Transverse colon (tissue), 4 donors: Measurements from ENCODE around the gene CLDN20.

Experiments used
- CTCF ChIP-seq, 5 experiments: fragments of 200-600 bp in 3 of 5; fragments of 450-650 bp in 2 of 5; sonication (generic) in 3 of 5; IDR thresholded peaks; 1 replicate in 2 of 5; 2 replicates in 3 of 5; pipeline ENCODE4 v1.5.1; 2016 to 2017; ENCODE audit warnings: antibody characterized with exemption in 5 of 5, inconsistent platforms in 3 of 5, mild to moderate bottlenecking in 2 of 5, moderate library complexity in 1 of 5
- EP300 ChIP-seq: sonication (generic); formaldehyde crosslinking; IDR thresholded peaks from one replicate; pipeline ENCODE4 v1.6.1; 2017; ENCODE audit warnings: antibody characterized with exemption, low read depth
- POLR2A ChIP-seq: fragments of 450-650 bp; IDR thresholded peaks from one replicate; pipeline ENCODE4 v1.6.1; 2016; ENCODE audit warnings: antibody characterized with exemption, mild to moderate bottlenecking, moderate library complexity
- POLR2AphosphoS5 ChIP-seq, 3 donors: sonication (generic); formaldehyde crosslinking; IDR thresholded peaks; one replicate each; pipeline ENCODE4 v1.6.1; 2016; ENCODE audit warnings: antibody characterized with exemption in 3 of 3

- no peak for TF ChIP-seq POLR2A
- TF ChIP-seq CTCF (IDR thresholded peaks at IDR 0.05): no peak
- TF ChIP-seq POLR2AphosphoS5 (IDR thresholded peaks at IDR 0.05): peak in 1 of 3 donors; percentile 18
- TF ChIP-seq EP300: no peak
Observed at GRCh38 chr6:155275808-155276480, 12.1 kb downstream of the CLDN20 start.
